GM12891 (cell line): ENCODE measurements around the gene TSPAN18.

ENCODE experiments used
- POLR2A ChIP-seq: IDR thresholded peaks from 2 replicates; pipeline ENCODE4 v1.6.1; 2011; ENCODE audit warnings: low read depth, low read length, control low read depth
- POLR2AphosphoS5 ChIP-seq: IDR thresholded peaks from 2 replicates; pipeline ENCODE4 v1.6.1; 2011; ENCODE audit warnings: low read depth, low read length, control low read depth
- TAF1 ChIP-seq: IDR thresholded peaks from 2 replicates; pipeline ENCODE4 v1.6.1; 2011; ENCODE audit warnings: low read depth, low read length, control low read depth

GRCh38 chr11:44766112-44766971, 39.6 kb downstream of the TSPAN18 start:
- TF ChIP-seq TAF1, result no peak
- no peak for TF ChIP-seq POLR2A
- TF ChIP-seq POLR2AphosphoS5, result no peak
